ENCODE measurements around the gene LSM6. TPM values are rescaled to one million over a fixed set of nuclear protein-coding genes. Genes with fewer than 3 reads are reported as not detected.

LSM6 gene
- total RNA-seq, 1 experiment from 2014 or later = 78.3 TPM

GRCh38 chr4:146178126-146178525 lies 2.6 kb downstream of the LSM6 start:
- H3K9me3 ChIP-seq (ENCODE audit: control insufficient read depth, low read depth, low read length) = no peaks in the 10 kb centered on the region
- no peak overlapping the region for H2AFZ ChIP-seq (ENCODE audit: low read length)
- H2BK15ac ChIP-seq (ENCODE audit: low read depth, low read length) = no peak overlapping the region
- Mint-ChIP-seq H3K27ac (peak overlapping the region in 1 of 3 experiments; percentile 75; a peak in 1 of 7 replicates), H3K27me3 (ENCODE audit: low read depth) (no peaks in the 10 kb centered on the region), H3K4me1 (peaks cover 37 to 38% of the 10 kb centered on the region in 2 experiments), H3K9me3 (no peaks in the 10 kb centered on the region), H3K36me3 (ENCODE audit: insufficient read depth in 1 of 3, low read depth in 3 of 3) (peaks cover 0 to 12% (median 4%) of the 10 kb centered on the region in 3 experiments; a peak in 3 of 7 replicates), H3K4me3 (peak overlapping the region in 1 of 2 experiments; percentile 1; a peak in 1 of 5 replicates)
- H3K27me3 ChIP-seq (ENCODE audit: insufficient read depth, low read length) = no peaks in the 10 kb centered on the region
- H2BK12ac ChIP-seq (ENCODE audit: insufficient read length, low read depth, low read length) = no peak overlapping the region
- H3K4me1 ChIP-seq (ENCODE audit: insufficient read depth, low read length) = no peaks in the 10 kb centered on the region; the same call in 1 of the 2 replicates
- H2BK20ac ChIP-seq (ENCODE audit: low read depth, low read length, poor library complexity, severe bottlenecking) = no peak overlapping the region
- no peak overlapping the region for H4K5ac ChIP-seq (ENCODE audit: insufficient read length, low read depth, low read length)
- no peak overlapping the region for H2BK120ac ChIP-seq (ENCODE audit: low read depth, low read length, poor library complexity, severe bottlenecking)
- H4K8ac ChIP-seq (replicated peaks; ENCODE audit: insufficient read length, low read depth, low read length) = no peak overlapping the region
- no peak overlapping the region for H2BK5ac ChIP-seq (ENCODE audit: insufficient read length, low read length)
- no peaks in the 10 kb centered on the region for H3K23me2 ChIP-seq (ENCODE audit: insufficient read length, low read depth, low read length, poor library complexity, severe bottlenecking)
- no peak for TF ChIP-seq CTCF (conservative IDR thresholded peaks at IDR 0.05)
- H3K56ac ChIP-seq (ENCODE audit: insufficient read length, low read depth, low read length) = no peak overlapping the region
- no peak overlapping the region for H3K14ac ChIP-seq (ENCODE audit: insufficient read depth, low read length)
- WGBS (ENCODE audit: extremely low coverage, insufficient read length, low lambda C conversion rate) = no CpG with 5 or more reads among the region's 8 CpGs
- H3K79me1 ChIP-seq (ENCODE audit: insufficient read depth, low read depth, low read length, poor library complexity, severe bottlenecking) = no peaks in the 10 kb centered on the region
- H4K91ac ChIP-seq (ENCODE audit: insufficient read length, low read depth, low read length) = no peak overlapping the region
- H4K20me1 ChIP-seq (ENCODE audit: control insufficient read depth, insufficient read depth, insufficient read length) = no peaks in the 10 kb centered on the region
- H3K18ac ChIP-seq (ENCODE audit: insufficient read length, low read depth, low read length) = no peak overlapping the region
- H3T11ph ChIP-seq (ENCODE audit: low read length) = no peak overlapping the region
- H3K23ac ChIP-seq (ENCODE audit: insufficient read length, low read depth, low read length) = no peak overlapping the region
- no peak overlapping the region for H3K27ac ChIP-seq (ENCODE audit: insufficient read length, low read depth, low read length)
- H2AK5ac ChIP-seq (ENCODE audit: insufficient read length, low read length) = no peak overlapping the region
- no peak for DNase-seq
- H3K4me2 ChIP-seq (ENCODE audit: insufficient read depth, insufficient read length, low read length) = no peak overlapping the region
- no peak overlapping the region for H3K4ac ChIP-seq (ENCODE audit: low read depth, low read length)
- peak overlapping the region; percentile 2 for H3K9ac ChIP-seq (ENCODE audit: extremely low read depth, insufficient read length, low read length)
- peaks cover 11% of the 10 kb centered on the region; the same call in 1 of the 2 replicates for H3K79me2 ChIP-seq (ENCODE audit: insufficient read depth, low read length)
